Heart left ventricle (tissue), 16 donors: Measurements from ENCODE around the gene CACNA1C. TPM values are rescaled to one million over a fixed set of nuclear protein-coding genes. Genes with fewer than 3 reads are reported as not detected.

ENCODE experiments used
- ATAC-seq, 4 donors: fragments of 200-7000 bp; cut with Tn5 transposase; one replicate each; pipeline ENCODE4 v1.9.1; 2020 to 2022; ENCODE audit warnings: moderate library complexity in 4 of 4, mild to moderate bottlenecking in 3 of 4, moderate number of reproducible peaks in 1 of 4
- DNase-seq, 5 donors: peaks; one replicate each; pipeline ENCODE4 v3.0.0-alpha.2; 2020
- H3K27ac ChIP-seq, 12 donors: fragments of 200-600 bp; sonication (generic) in 4 of 12; one replicate each; pipeline versions ENCODE4 v1.5.0 to v1.8.0; 2016 to 2022; ENCODE audit warnings: mild to moderate bottlenecking in 2 of 12
- H3K27me3 ChIP-seq, 9 donors: fragments of 200-600 bp; sonication (generic) in 2 of 9; one replicate each; pipeline versions ENCODE4 v1.5.1 to v1.8.0; 2016 to 2022; ENCODE audit warnings: mild to moderate bottlenecking in 3 of 9
- H3K36me3 ChIP-seq, 9 donors: fragments of 200-600 bp; sonication (generic) in 2 of 9; one replicate each; pipeline versions ENCODE4 v1.5.0 to v1.8.0; 2018 to 2022; ENCODE audit warnings: mild to moderate bottlenecking in 2 of 9
- H3K4me1 ChIP-seq, 12 donors: fragments of 200-600 bp; sonication (generic) in 4 of 12; one replicate each; pipeline versions ENCODE4 v1.5.0 to v1.8.0; 2016 to 2022; ENCODE audit warnings: mild to moderate bottlenecking in 3 of 12
- H3K4me3 ChIP-seq, 12 donors: fragments of 200-600 bp; sonication (generic) in 4 of 12; one replicate each; pipeline versions ENCODE4 v1.5.0 to v1.8.0; 2017 to 2022; ENCODE audit warnings: mild to moderate bottlenecking in 9 of 12, moderate library complexity in 4 of 12
- H3K9me3 ChIP-seq, 12 donors: fragments of 200-600 bp; sonication (generic) in 4 of 12; one replicate each; pipeline versions ENCODE4 v1.5.0 to v1.8.0; 2016 to 2022; ENCODE audit warnings: mild to moderate bottlenecking in 1 of 12
- POLR2A ChIP-seq, 2 donors: fragments of 450-650 bp; IDR thresholded peaks; one replicate each; pipeline ENCODE4 v1.6.1; 2017; ENCODE audit warnings: antibody characterized with exemption in 2 of 2, mild to moderate bottlenecking in 2 of 2, moderate library complexity in 2 of 2
- WGBS, 4 donors: extraction: QIAGEN DNeasy Blood & Tissue Kit in 2 of 4; methylation state at CpG; one replicate each; pipeline versions ENCODE4 v1.1.5 to v1.1.7; 2013 to 2018; 5-methylcytosine and 5-hydroxymethylcytosine counted together
- intact Hi-C, 10 donors: fragments of 100-400 bp; cut with DNase I; formaldehyde crosslinking; loops; one replicate each; pipeline versions ENCODE4 v1.11.1 to v1.14.2; 2022
- polyA plus RNA-seq, 2 donors: library from polyadenylated mRNA; stranded (reverse); fragments of 200-250 nt; gene quantifications; one replicate each; pipeline ENCODE4 v1.2.3, GENCODE V29; 2013
- total RNA-seq, 9 donors: library from RNA; depleted of rRNA in 2 of 9; stranded (reverse); fragments of >200 nt in 2 of 9; fragmentation: NEBNext Ultra II Directional in 3 of 9; extraction: Animal tissue kit (Norgen Biotek cat#: 25700) in 3 of 9; gene quantifications; one replicate each; pipeline versions ENCODE4 v1.1.0 to v1.2.4, GENCODE V29; 2016 to 2023
- TF ChIP-seq, protein P1 (sequence below), 12 donors: fragments of 200-600 bp; sonication (generic) in 4 of 12; IDR thresholded peaks; one replicate each; pipeline versions ENCODE4 v1.5.0 to v1.8.0; 2018 to 2022; ENCODE audit warnings: antibody characterized with exemption in 12 of 12, mild to moderate bottlenecking in 5 of 12
- donor health status: ischemic (EF 13 %, LVEDD 7.1; RV severe dilation, severe dysfunction).
- donor health status: healthy with polysubstance abuse.
- donor health status: DM: no; HTN: yes; CAD: no.
- donor health status: DM: no; HTN: no; CAD: no.
- donor health status: ischemic (EF 25% LVEDD 6.9; RV normal size, moderate dysfunction).
- donor health status: ischemic (EF 25% LVEDD 5.7; RV mildly dilated, moderate dysfunction).
- donor health status: healthy.
- donor health status: DM: yes; HTN: yes; CAD: no.
- donor health status: ischemic (EF 35%, LVEDD 5.7; RV mildly dilated, moderate dysfunction).
- donor health status: nonischemic (EF 11% LVEDD 7.7; RV severe dilation, severe dysfunction).
- donor health status: DM: yes; HTN: yes; CAD: no.
- donor health status: PGD.
- donor health status: ischemic (EF 29% LVEDD 5.4; RV normal size, mild dysfunction).
- donor health status: nonischemic (EF 23%, LVEDD 6.1; RV moderate dilation, normal function).

Gene CACNA1C
- total and polyA plus RNA-seq, 11 donors, result 41.9 to 196 (median 164) TPM

DNA sequence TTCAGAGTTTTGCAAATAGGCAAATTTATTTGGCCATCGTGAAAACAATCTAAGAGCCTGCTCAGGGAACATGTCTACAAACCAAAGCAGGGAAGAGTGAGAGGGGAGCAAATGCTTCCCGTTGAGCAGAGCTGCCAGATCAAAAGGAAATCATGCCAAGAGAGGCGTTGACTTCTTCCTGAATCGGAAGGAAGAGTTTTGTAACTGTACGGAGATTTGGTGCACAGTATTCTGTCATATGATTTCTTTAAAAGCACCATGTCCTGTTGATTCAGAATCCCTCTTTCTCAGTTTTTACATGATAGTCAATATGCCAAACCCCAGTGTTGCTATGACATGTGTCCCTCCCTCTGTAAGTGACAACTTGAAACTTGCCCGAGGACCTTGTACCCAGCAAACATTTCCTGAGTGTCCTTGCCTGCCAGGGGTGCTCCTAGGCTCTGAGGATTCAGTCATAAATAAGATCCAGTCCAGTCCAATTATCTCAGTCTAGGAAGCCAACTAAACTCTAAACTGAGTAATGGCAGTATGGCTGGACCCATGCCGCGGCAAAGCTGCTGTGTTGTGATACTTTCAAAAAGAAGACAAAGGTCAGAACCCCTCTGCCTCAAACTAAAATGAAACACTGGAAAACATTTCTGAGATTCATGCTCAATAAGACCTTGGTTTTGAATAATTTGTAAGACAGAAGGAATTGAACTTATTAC is 441.9 kb downstream of the CACNA1C start:
- H3K4me1 ChIP-seq, result peaks cover 22 to 82% (median 64%) of the 10 kb centered on the region in 12 donors
- peak in 4 of 5 donors; percentile 46 to 71 (median 64) for DNase-seq
- no peaks in the 10 kb centered on the region for H3K9me3 ChIP-seq
- peaks cover 0 to 30% (median 0%) of the 10 kb centered on the region in 9 donors for H3K36me3 ChIP-seq
- H3K4me3 ChIP-seq, result no peak overlapping the region
- peak; percentile 40 to 63 (median 58) for ATAC-seq
- H3K27me3 ChIP-seq, result no peaks in the 10 kb centered on the region
- peak overlapping the region; percentile 15 to 81 (median 75) for H3K27ac ChIP-seq
- TF ChIP-seq, protein P1, sequence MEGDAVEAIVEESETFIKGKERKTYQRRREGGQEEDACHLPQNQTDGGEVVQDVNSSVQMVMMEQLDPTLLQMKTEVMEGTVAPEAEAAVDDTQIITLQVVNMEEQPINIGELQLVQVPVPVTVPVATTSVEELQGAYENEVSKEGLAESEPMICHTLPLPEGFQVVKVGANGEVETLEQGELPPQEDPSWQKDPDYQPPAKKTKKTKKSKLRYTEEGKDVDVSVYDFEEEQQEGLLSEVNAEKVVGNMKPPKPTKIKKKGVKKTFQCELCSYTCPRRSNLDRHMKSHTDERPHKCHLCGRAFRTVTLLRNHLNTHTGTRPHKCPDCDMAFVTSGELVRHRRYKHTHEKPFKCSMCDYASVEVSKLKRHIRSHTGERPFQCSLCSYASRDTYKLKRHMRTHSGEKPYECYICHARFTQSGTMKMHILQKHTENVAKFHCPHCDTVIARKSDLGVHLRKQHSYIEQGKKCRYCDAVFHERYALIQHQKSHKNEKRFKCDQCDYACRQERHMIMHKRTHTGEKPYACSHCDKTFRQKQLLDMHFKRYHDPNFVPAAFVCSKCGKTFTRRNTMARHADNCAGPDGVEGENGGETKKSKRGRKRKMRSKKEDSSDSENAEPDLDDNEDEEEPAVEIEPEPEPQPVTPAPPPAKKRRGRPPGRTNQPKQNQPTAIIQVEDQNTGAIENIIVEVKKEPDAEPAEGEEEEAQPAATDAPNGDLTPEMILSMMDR (IDR thresholded peaks at IDR 0.05), result no peak
- TF ChIP-seq POLR2A (IDR thresholded peaks at IDR 0.05), result no peak
- intact Hi-C loops, result loop anchor here in 4 of 10 donors (5.0 to 10.0 kb wide), 4 partner anchors 37 to 170 kb away; no protein-coding TSS in a partner anchor
- WGBS, 4 donors, result 18 to 27% (median 19%) methylated on average over 8 of the region's 8 CpGs

DNA sequence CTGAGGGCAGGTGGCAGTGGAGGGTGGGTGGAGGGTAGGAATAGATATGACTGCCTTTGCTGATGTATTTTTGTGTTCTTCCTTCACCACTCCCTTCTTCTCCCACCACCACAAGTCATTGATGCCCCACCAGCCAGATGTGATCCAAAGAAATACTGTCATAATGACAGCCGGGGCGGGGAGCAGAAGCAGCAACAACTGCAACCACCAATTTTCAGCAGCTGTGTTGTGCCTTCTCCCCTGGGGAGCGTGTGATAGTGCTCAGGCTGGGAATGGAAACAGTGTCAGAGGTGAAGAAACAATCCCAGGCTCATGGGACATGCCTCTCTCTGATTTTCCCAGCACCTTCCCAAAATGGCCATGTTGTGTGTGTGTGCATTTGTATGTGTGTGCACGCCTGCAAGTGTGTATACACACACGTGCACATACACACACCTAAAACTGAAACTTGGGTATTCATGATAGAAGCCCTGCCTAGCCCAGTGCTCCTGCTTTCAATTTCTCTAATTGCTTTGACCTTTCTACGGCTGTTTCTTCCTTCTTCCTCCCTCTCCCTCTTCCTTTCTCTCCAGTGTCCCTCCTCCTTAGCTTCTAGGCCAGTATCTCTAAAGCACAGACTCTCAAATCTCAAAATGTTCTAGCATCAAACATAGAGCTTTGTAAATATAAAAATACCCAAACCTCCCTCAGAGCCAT is 442.8 kb downstream of the CACNA1C start:
- ATAC-seq (peak in 3 of 4 donors; percentile 25 to 52 (median 30)), DNase-seq (peak in 2 of 5 donors; percentile 59 to 70)
- intact Hi-C loops, result loop anchor here in 1 of 10 donors (5.0 to 10.0 kb wide), 2 partner anchors 67 to 171 kb away; no protein-coding TSS in a partner anchor
- H3K27me3 ChIP-seq, result no peaks in the 10 kb centered on the region
- no peak overlapping the region for H3K4me3 ChIP-seq
- WGBS, 4 donors, result 70 to 73% (median 71%) methylated on average over 6 of the region's 6 CpGs
- H3K27ac ChIP-seq, result peak overlapping the region; percentile 33 to 81 (median 75)
- TF ChIP-seq, protein P1 (IDR thresholded peaks at IDR 0.05), result no peak
- H3K36me3 ChIP-seq, result peaks cover 0 to 29% (median 0%) of the 10 kb centered on the region in 9 donors
- H3K9me3 ChIP-seq, result no peaks in the 10 kb centered on the region
- peaks cover 22 to 88% (median 62%) of the 10 kb centered on the region in 12 donors for H3K4me1 ChIP-seq

DNA sequence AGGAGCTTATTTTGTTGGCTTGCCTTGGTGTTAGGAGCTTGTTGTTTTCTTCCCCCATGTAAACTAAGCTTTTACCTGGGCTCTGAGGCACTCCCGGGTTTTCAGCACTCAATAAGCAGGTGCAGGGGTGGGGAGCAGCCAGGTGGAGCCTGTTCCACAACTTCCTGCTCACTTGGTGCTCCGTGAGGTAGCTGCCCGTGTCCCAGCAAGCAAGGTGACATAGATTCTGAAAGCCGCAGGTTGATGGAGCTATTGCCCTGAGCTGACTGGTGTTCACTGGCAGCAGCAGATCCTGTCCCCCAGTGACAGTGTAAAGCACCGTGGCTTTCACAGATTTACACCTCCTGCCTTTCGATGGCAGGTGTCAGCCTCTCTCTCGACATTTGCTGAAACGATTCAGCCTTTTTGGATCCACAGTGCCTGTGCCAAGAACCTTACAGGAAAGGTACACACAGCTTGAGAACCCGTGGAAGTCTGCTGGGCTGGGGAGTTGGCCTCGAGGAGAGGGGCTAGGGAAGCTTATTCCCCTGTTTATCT is 446.2 kb downstream of the CACNA1C start:
- Histone ChIP-seq H3K9me3 (no peaks in the 10 kb centered on the region), H3K4me3 (no peak overlapping the region), H3K27me3 (no peaks in the 10 kb centered on the region), H3K27ac (peak overlapping the region in 4 of 12 donors; percentile 17 to 81 (median 31)), H3K4me1 (peaks cover 18 to 88% (median 68%) of the 10 kb centered on the region in 12 donors), H3K36me3 (peaks cover 0 to 19% (median 0%) of the 10 kb centered on the region in 9 donors)
- ATAC-seq (no peak), DNase-seq (no peak)
- 78 to 92% (median 86%) methylated on average over 10 of the region's 10 CpGs for WGBS, 4 donors
- intact Hi-C loops, result loop anchor here in 1 of 10 donors (5.0 to 10.0 kb wide), 2 partner anchors 63 to 174 kb away; no protein-coding TSS in a partner anchor
- no peak for TF ChIP-seq POLR2A (IDR thresholded peaks at IDR 0.05)
- TF ChIP-seq, protein P1 (IDR thresholded peaks at IDR 0.05), result no peak
